ENCODE measurements around the gene LMBR1.

- no peak for TF ChIP-seq CTCF (IDR thresholded peaks at IDR 0.05)
- TF ChIP-seq POLR2A (IDR thresholded peaks at IDR 0.05) = no peak
Measured at GRCh38 chr7:156725936-156726335, 167.0 kb downstream of the LMBR1 start.
